Measurements from ENCODE around the gene GGA3. TPM values are rescaled to one million over a fixed set of nuclear protein-coding genes. Genes with fewer than 3 reads are reported as not detected.

Gene GGA3
- polyA plus RNA-seq, 2 of the 4 experiments (the other 2 are of a cell fraction), result 35.8 to 43.6 TPM

DNA sequence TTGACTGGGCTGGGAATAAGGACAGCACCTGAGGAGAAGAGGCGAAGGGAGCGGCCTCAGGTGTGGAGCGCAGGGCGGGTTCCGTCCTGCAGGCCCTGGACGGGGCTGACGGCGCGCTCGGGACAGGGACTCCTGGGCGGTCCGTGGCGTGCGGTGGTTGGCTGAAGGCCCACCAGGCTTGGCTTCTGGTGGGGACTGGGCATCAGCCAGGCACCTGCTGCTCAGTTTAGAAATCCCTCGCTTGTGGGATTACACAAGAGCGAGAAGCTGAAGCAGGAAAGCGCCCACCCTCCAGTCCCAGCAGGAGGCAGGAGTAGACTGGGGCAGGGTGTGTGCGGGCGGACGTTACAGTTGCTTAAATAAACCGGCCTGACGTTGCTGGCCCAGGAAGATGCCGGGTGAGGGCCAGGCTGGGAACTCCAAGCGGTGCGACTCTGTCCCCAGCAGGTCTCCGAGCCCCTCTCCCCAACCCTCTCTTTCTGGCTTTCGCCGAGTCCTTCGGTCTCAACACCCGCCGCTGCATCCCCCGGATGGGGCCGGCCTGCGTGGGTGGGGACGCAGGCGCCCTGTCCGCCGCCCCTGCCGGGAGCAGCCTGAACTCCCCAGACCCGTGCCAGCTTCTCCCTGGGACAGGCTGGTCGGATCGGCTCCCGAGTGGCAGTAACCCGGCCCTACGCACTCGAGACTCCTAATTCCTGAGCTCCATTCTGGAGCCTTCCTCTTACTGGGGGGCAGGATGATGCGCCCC is 9.0 kb upstream of the GGA3 start (continued):
- TF ChIP-seq, protein P1, sequence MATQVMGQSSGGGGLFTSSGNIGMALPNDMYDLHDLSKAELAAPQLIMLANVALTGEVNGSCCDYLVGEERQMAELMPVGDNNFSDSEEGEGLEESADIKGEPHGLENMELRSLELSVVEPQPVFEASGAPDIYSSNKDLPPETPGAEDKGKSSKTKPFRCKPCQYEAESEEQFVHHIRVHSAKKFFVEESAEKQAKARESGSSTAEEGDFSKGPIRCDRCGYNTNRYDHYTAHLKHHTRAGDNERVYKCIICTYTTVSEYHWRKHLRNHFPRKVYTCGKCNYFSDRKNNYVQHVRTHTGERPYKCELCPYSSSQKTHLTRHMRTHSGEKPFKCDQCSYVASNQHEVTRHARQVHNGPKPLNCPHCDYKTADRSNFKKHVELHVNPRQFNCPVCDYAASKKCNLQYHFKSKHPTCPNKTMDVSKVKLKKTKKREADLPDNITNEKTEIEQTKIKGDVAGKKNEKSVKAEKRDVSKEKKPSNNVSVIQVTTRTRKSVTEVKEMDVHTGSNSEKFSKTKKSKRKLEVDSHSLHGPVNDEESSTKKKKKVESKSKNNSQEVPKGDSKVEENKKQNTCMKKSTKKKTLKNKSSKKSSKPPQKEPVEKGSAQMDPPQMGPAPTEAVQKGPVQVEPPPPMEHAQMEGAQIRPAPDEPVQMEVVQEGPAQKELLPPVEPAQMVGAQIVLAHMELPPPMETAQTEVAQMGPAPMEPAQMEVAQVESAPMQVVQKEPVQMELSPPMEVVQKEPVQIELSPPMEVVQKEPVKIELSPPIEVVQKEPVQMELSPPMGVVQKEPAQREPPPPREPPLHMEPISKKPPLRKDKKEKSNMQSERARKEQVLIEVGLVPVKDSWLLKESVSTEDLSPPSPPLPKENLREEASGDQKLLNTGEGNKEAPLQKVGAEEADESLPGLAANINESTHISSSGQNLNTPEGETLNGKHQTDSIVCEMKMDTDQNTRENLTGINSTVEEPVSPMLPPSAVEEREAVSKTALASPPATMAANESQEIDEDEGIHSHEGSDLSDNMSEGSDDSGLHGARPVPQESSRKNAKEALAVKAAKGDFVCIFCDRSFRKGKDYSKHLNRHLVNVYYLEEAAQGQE (IDR thresholded peaks at IDR 0.05), result no peak
- TF ChIP-seq CBX8 (IDR thresholded peaks at IDR 0.05) (no peak), EP300 (IDR thresholded peaks at IDR 0.05) (no peak), HOXA7 (CRISPR knock-in tag; IDR thresholded peaks at IDR 0.05) (no peak)

DNA sequence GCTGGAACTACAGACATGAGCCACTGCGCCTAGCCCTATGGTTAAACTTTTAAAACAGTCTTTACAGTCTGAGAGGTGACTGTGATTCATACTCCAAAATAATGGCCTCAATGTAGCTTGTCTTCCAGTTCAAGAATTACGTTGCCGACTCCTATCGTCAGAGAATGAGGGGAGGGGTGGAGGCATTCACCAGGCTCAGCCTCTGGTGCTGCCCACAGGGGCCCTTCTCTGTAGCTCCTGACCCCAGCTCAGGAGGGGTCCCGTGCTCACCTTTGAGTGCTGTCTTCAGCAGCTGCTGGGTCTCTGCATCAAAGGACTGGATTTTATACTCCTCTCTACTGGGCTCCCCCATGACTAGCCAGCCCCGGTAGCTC is 8.4 kb upstream of the GGA3 start:
- ChIA-PET CTCF (interaction anchor here (0.6 to 8.4 kb wide), 31 partner anchors 9 to 308 kb away, joined by 3 to 110 read pairs (median 11); partner anchors contain the start of genes GGA3, GRB2, MRPS7 and SLC25A19), POLR2A (interaction anchor here (0.6 to 3.5 kb wide), 7 partner anchors 8 to 136 kb away, joined by 4 to 86 read pairs (median 6); partner anchors contain the start of genes GGA3, GRB2, MRPS7 and SLC25A19)
- H3K4me1 ChIP-seq, result peaks cover 26% of the 10 kb centered on the region
- peak overlapping the region; percentile 95 to 96 for H3K27ac ChIP-seq
- 46% methylated on average over 6 of the region's 6 CpGs for WGBS (ENCODE audit: missing lambda C conversion rate)
- peak overlapping the region; percentile 95 for H3K4me2 ChIP-seq
- no peaks in the 10 kb centered on the region for H3K9me3 ChIP-seq
- DNase-seq (ENCODE audit: low read depth in 1 of 2, low spot score in 1 of 2), result no peak
- TF ChIP-seq FOSL2 (IDR thresholded peaks at IDR 0.05), result no peak
- TF ChIP-seq FOSL2 (CRISPR knock-in tag; IDR thresholded peaks at IDR 0.05), result peak; percentile 2; the same call in 1 of the 2 replicates
- TF ChIP-seq NFE2L2 (conservative IDR thresholded peaks at IDR 0.05; ENCODE audit: low read length), result no peak
- peak in 1 of 2 experiments; percentile 9; a peak in 3 of 6 replicates for ATAC-seq
- FAIRE-seq, result no peak
- peak overlapping the region; percentile 93 for H3K4me3 ChIP-seq

DNA sequence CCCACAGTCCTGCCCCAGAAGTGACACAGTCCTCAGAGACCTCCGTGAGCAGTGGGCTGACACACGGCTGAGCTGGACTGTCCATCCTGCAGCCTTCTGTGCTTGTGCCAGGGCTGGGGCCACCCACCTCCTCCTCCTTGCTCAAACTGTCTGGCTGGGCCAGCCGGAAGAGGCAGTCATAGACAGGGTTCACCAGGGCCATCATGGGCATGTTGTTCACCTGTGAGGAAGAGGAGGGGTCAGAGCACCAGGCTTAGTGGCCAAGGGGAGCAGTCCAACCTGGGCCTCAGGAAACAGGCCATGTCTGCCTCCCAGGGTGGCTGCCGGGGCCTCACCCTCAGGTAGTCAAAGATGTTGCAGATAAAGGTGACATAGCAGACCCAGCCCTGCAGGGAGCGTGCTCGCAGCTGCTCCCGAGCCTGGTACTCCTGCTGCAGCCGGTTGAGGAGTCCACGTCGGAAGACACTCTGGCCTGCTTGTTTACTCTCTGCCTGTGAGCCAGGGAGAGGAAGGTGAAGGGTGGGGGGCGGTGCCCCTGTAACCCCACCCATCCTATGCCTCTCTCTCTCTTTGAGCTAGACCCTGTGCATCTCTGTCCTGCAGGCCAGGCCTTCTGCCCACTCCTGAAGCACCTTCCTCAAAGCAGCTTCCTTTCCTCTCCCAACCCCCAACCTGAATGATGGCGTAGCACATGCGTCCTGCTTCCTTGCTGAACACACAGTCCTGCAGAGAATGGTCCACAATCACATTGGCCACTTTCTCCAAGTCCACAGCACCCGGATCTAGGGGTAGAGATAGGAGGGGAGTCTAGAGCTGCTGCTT is 6.2 kb upstream of the GGA3 start:
- ATAC-seq (peak in 1 of 2 experiments; percentile 33; a peak in 3 of 6 replicates), DNase-seq (ENCODE audit: low read depth in 1 of 2, low spot score in 1 of 2) (peak in 1 of 2 experiments; percentile 68), FAIRE-seq (no peak)
- H3K27ac ChIP-seq, result no peak overlapping the region
- POLR2A ChIA-PET, result interaction anchor here (0.9 kb wide), 1 partner anchor 138 kb away, joined by 3 read pairs; the partner anchor contains the start of gene GRB2
- WGBS (ENCODE audit: missing lambda C conversion rate), result 59% methylated on average over 14 of the region's 14 CpGs
- H3K4me2 ChIP-seq, result no peak overlapping the region
- CTCF ChIA-PET, result interaction anchor here (0.6 to 8.4 kb wide), 11 partner anchors 15 to 208 kb away, joined by 3 to 110 read pairs (median 3); partner anchors contain the start of gene GRB2
- H3K4me1 ChIP-seq, result peaks cover 30% of the 10 kb centered on the region
- no peaks in the 10 kb centered on the region for H3K9me3 ChIP-seq
- no peak overlapping the region for H3K4me3 ChIP-seq
- no peak for TF ChIP-seq EP300 (IDR thresholded peaks at IDR 0.05)
- no peak for TF ChIP-seq ZC3H11A (IDR thresholded peaks at IDR 0.05)
- TF ChIP-seq NPAS2 (CRISPR knock-in tag; IDR thresholded peaks at IDR 0.05; ENCODE audit: borderline replicate concordance), result no peak
- TF ChIP-seq EHMT2 (IDR thresholded peaks at IDR 0.05; ENCODE audit: low read depth), result no peak
- no peak for TF ChIP-seq ESRRA (IDR thresholded peaks at IDR 0.05; ENCODE audit: borderline replicate concordance, low read length)
- TF ChIP-seq FOSB (CRISPR knock-in tag; IDR thresholded peaks at IDR 0.05), result no peak
- TF ChIP-seq, protein P2, sequence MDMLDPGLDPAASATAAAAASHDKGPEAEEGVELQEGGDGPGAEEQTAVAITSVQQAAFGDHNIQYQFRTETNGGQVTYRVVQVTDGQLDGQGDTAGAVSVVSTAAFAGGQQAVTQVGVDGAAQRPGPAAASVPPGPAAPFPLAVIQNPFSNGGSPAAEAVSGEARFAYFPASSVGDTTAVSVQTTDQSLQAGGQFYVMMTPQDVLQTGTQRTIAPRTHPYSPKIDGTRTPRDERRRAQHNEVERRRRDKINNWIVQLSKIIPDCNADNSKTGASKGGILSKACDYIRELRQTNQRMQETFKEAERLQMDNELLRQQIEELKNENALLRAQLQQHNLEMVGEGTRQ (IDR thresholded peaks at IDR 0.05), result no peak
- TF ChIP-seq, protein P3, sequence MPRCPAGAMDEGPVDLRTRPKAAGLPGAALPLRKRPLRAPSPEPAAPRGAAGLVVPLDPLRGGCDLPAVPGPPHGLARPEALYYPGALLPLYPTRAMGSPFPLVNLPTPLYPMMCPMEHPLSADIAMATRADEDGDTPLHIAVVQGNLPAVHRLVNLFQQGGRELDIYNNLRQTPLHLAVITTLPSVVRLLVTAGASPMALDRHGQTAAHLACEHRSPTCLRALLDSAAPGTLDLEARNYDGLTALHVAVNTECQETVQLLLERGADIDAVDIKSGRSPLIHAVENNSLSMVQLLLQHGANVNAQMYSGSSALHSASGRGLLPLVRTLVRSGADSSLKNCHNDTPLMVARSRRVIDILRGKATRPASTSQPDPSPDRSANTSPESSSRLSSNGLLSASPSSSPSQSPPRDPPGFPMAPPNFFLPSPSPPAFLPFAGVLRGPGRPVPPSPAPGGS (IDR thresholded peaks at IDR 0.05), result no peak
- TF ChIP-seq ZFP36 (IDR thresholded peaks at IDR 0.05; ENCODE audit: borderline replicate concordance, partially characterized antibody), result no peak
- peak; percentile 44; the same call in 1 of the 2 replicates for TF ChIP-seq GATA3 (IDR thresholded peaks at IDR 0.05; ENCODE audit: borderline replicate concordance)
- TF ChIP-seq, protein P4, sequence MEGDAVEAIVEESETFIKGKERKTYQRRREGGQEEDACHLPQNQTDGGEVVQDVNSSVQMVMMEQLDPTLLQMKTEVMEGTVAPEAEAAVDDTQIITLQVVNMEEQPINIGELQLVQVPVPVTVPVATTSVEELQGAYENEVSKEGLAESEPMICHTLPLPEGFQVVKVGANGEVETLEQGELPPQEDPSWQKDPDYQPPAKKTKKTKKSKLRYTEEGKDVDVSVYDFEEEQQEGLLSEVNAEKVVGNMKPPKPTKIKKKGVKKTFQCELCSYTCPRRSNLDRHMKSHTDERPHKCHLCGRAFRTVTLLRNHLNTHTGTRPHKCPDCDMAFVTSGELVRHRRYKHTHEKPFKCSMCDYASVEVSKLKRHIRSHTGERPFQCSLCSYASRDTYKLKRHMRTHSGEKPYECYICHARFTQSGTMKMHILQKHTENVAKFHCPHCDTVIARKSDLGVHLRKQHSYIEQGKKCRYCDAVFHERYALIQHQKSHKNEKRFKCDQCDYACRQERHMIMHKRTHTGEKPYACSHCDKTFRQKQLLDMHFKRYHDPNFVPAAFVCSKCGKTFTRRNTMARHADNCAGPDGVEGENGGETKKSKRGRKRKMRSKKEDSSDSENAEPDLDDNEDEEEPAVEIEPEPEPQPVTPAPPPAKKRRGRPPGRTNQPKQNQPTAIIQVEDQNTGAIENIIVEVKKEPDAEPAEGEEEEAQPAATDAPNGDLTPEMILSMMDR (IDR thresholded peaks at IDR 0.05), result 0 out of 3 replicates have a peak, but pooled peaks have one; percentile 7
- no peak for TF ChIP-seq HOXA7 (CRISPR knock-in tag; IDR thresholded peaks at IDR 0.05)
- TF ChIP-seq JUN (IDR thresholded peaks at IDR 0.05), result peak in 1 of 2 experiments; percentile 44; a peak in 1 of 5 replicates
- no peak for TF ChIP-seq CBX2 (IDR thresholded peaks at IDR 0.05; ENCODE audit: borderline replicate concordance, low read depth)
- TF ChIP-seq EHF (CRISPR knock-in tag; IDR thresholded peaks at IDR 0.05), result no peak
- no peak for TF ChIP-seq HOXB13 (CRISPR knock-in tag; IDR thresholded peaks at IDR 0.05; ENCODE audit: low read depth)
- no peak for TF ChIP-seq HOXB5 (CRISPR knock-in tag; IDR thresholded peaks at IDR 0.05)
- TF ChIP-seq CEBPB (IDR thresholded peaks at IDR 0.05), result no peak
- 0 out of 5 replicates have a peak, but pooled peaks of 1 of the 2 experiments have one; percentile 24 for TF ChIP-seq RAD21 (conservative IDR thresholded peaks at IDR 0.05 in 1 of 2, IDR thresholded peaks at IDR 0.05 in 1 of 2)
- no peak for TF ChIP-seq TP53 (CRISPR knock-in tag; IDR thresholded peaks at IDR 0.05)

Measured in A549 (cell line).